IgD-negative memory B cell (primary cell): ENCODE data around the gene PPP1CA. TPM values are rescaled to one million over a fixed set of nuclear protein-coding genes. Genes with fewer than 3 reads are reported as not detected.

Source experiments
- H3K27ac Mint-ChIP-seq, 3 donors: one replicate each; pipeline ENCODE4 v1.8.0; 2020 to 2022; ENCODE audit warnings: mild to moderate bottlenecking in 3 of 3, mixed read lengths in 3 of 3, moderate library complexity in 1 of 3
- H3K27me3 Mint-ChIP-seq: one replicate; pipeline ENCODE4 v1.8.0; 2021; ENCODE audit warnings: mixed read lengths
- H3K36me3 Mint-ChIP-seq: one replicate; pipeline ENCODE4 v1.8.0; 2020; ENCODE audit warnings: mild to moderate bottlenecking, mixed read lengths
- H3K4me1 Mint-ChIP-seq, 3 donors: one replicate each; pipeline ENCODE4 v1.8.0; 2020 to 2022; ENCODE audit warnings: mixed read lengths in 3 of 3, mild to moderate bottlenecking in 1 of 3
- H3K4me3 Mint-ChIP-seq, 4 donors: one replicate each; pipeline ENCODE4 v1.8.0; 2020 to 2022; ENCODE audit warnings: mild to moderate bottlenecking in 4 of 4, mixed read lengths in 4 of 4, moderate library complexity in 3 of 4
- H3K9me3 Mint-ChIP-seq, 3 donors: one replicate each; pipeline ENCODE4 v1.8.0; 2020 to 2021; ENCODE audit warnings: mixed read lengths in 3 of 3, mild to moderate bottlenecking in 1 of 3
- polyA plus RNA-seq: library from polyadenylated mRNA; unstranded; fragments of 300-500 nt; fragmentation: Illumina TruSeq; gene quantifications from one replicate; pipeline ENCODE4 v1.2.3, GENCODE V29; 2021

The PPP1CA gene
- polyA plus RNA-seq, 1 donor from 2014 or later, result 546 TPM

GRCh38 chr11:67356864-67357561 lies 44.6 kb downstream of the PPP1CA start:
- Mint-ChIP-seq H3K9me3 (no peaks in the 10 kb centered on the region), H3K27me3 (no peaks in the 10 kb centered on the region), H3K36me3 (no peaks in the 10 kb centered on the region), H3K4me1 (peaks cover 21 to 48% (median 41%) of the 10 kb centered on the region in 3 donors), H3K4me3 (peak overlapping the region; percentile 1 to 94 (median 54)), H3K27ac (peak overlapping the region; percentile 15 to 47 (median 29))

GRCh38 chr11:67356387-67356863 lies 45.2 kb downstream of the PPP1CA start:
- peak overlapping the region; percentile 6 to 47 (median 29) for H3K27ac Mint-ChIP-seq
- H3K36me3 Mint-ChIP-seq, result no peaks in the 10 kb centered on the region
- H3K27me3 Mint-ChIP-seq, result no peaks in the 10 kb centered on the region
- H3K4me1 Mint-ChIP-seq, result peaks cover 17 to 46% (median 42%) of the 10 kb centered on the region in 3 donors
- no peaks in the 10 kb centered on the region for H3K9me3 Mint-ChIP-seq
- H3K4me3 Mint-ChIP-seq, result peak overlapping the region; percentile 1 to 94 (median 54)

- H3K36me3 Mint-ChIP-seq, result no peaks in the 10 kb centered on the region
- H3K4me3 Mint-ChIP-seq, result peak overlapping the region in 3 of 4 donors; percentile 58 to 80 (median 79)
- H3K9me3 Mint-ChIP-seq, result no peaks in the 10 kb centered on the region
- peaks cover 19 to 49% (median 48%) of the 10 kb centered on the region in 3 donors for H3K4me1 Mint-ChIP-seq
- no peaks in the 10 kb centered on the region for H3K27me3 Mint-ChIP-seq
- peak overlapping the region in 2 of 3 donors; percentile 16 to 63 for H3K27ac Mint-ChIP-seq
These were observed 45.8 kb downstream of the PPP1CA start for GRCh38 chr11:67355794-67356386.

- Mint-ChIP-seq H3K36me3 (no peaks in the 10 kb centered on the region), H3K27me3 (no peaks in the 10 kb centered on the region), H3K4me1 (peaks cover 20 to 50% (median 46%) of the 10 kb centered on the region in 3 donors), H3K9me3 (no peaks in the 10 kb centered on the region), H3K4me3 (peak overlapping the region in 3 of 4 donors; percentile 79 to 99 (median 99)), H3K27ac (peak overlapping the region; percentile 71 to 100 (median 100))
These were observed 46.5 kb downstream of the PPP1CA start for GRCh38 chr11:67355023-67355793.

- peak overlapping the region; percentile 97 to 99 (median 98) for H3K4me3 Mint-ChIP-seq
- H3K27ac Mint-ChIP-seq, result peak overlapping the region; percentile 99 to 100 (median 100)
- H3K9me3 Mint-ChIP-seq, result no peaks in the 10 kb centered on the region
- H3K27me3 Mint-ChIP-seq, result no peaks in the 10 kb centered on the region
- peaks cover 28 to 58% (median 55%) of the 10 kb centered on the region in 3 donors for H3K4me1 Mint-ChIP-seq
- no peaks in the 10 kb centered on the region for H3K36me3 Mint-ChIP-seq
These were observed 47.3 kb downstream of the PPP1CA start for GRCh38 chr11:67354075-67355022.

GRCh38 chr11:67353317-67354074 lies 48.2 kb downstream of the PPP1CA start, which contains the start of gene POLD4:
Gene POLD4 (minus strand): TSS chr11:67353546. CDS start chr11:67353399, 147 bp downstream.
- Mint-ChIP-seq H3K27me3 (no peaks in the 10 kb centered on the region), H3K27ac (peak within 1 kb of the TSS; percentile 99 to 100 (median 100)), H3K4me1 (peaks cover 33 to 63% (median 60%) of the 10 kb centered on the region in 3 donors), H3K9me3 (no peaks in the 10 kb centered on the region), H3K4me3 (peak within 1 kb of the TSS; percentile 97 to 99 (median 98)), H3K36me3 (no peaks in the 10 kb centered on the region)

GRCh38 chr11:67352546-67353316 lies 48.9 kb downstream of the PPP1CA start:
- no peaks in the 10 kb centered on the region for H3K27me3 Mint-ChIP-seq
- H3K4me1 Mint-ChIP-seq, result peaks cover 33 to 64% (median 60%) of the 10 kb centered on the region in 3 donors
- peak overlapping the region; percentile 99 to 100 (median 100) for H3K27ac Mint-ChIP-seq
- H3K36me3 Mint-ChIP-seq, result no peaks in the 10 kb centered on the region
- H3K9me3 Mint-ChIP-seq, result no peaks in the 10 kb centered on the region
- peak overlapping the region; percentile 97 to 99 (median 98) for H3K4me3 Mint-ChIP-seq

- Mint-ChIP-seq H3K27ac (peak overlapping the region; percentile 99 to 100 (median 100)), H3K4me1 (peaks cover 33 to 56% (median 52%) of the 10 kb centered on the region in 3 donors), H3K9me3 (no peaks in the 10 kb centered on the region), H3K27me3 (no peaks in the 10 kb centered on the region), H3K4me3 (peak overlapping the region; percentile 97 to 99 (median 98)), H3K36me3 (no peaks in the 10 kb centered on the region)
These were observed 50.2 kb downstream of the PPP1CA start for GRCh38 chr11:67351275-67352005.

GRCh38 chr11:67349928-67350465 lies 51.7 kb downstream of the PPP1CA start:
- Mint-ChIP-seq H3K9me3 (no peaks in the 10 kb centered on the region), H3K27me3 (no peaks in the 10 kb centered on the region), H3K4me1 (peaks cover 40 to 61% (median 54%) of the 10 kb centered on the region in 3 donors), H3K27ac (peak overlapping the region; percentile 74 to 82 (median 78)), H3K4me3 (peak overlapping the region; percentile 66 to 99 (median 82)), H3K36me3 (no peaks in the 10 kb centered on the region)

- Mint-ChIP-seq H3K4me1 (peaks cover 41 to 60% (median 53%) of the 10 kb centered on the region in 3 donors), H3K4me3 (peak overlapping the region; percentile 46 to 83 (median 74)), H3K27me3 (no peaks in the 10 kb centered on the region), H3K27ac (peak overlapping the region; percentile 74 to 82 (median 78)), H3K36me3 (no peaks in the 10 kb centered on the region), H3K9me3 (no peaks in the 10 kb centered on the region)
These were observed 52.2 kb downstream of the PPP1CA start for GRCh38 chr11:67349457-67349856.

GRCh38 chr11:67349036-67349435 lies 52.6 kb downstream of the PPP1CA start:
- Mint-ChIP-seq H3K9me3 (no peaks in the 10 kb centered on the region), H3K4me1 (peaks cover 40 to 59% (median 52%) of the 10 kb centered on the region in 3 donors), H3K27me3 (no peaks in the 10 kb centered on the region), H3K36me3 (no peaks in the 10 kb centered on the region), H3K4me3 (peak overlapping the region in 3 of 4 donors; percentile 6 to 83 (median 46)), H3K27ac (peak overlapping the region in 2 of 3 donors; percentile 51 to 78)
